Neuronal stem cell (in vitro differentiated cells): ENCODE data around the gene GYPB. TPM values are rescaled to one million over a fixed set of nuclear protein-coding genes. Genes with fewer than 3 reads are reported as not detected.
"Not testable (repeated sequence)": the region's sequence is repeated elsewhere in the genome, so short reads cannot be mapped to it uniquely, and the experiment has no call there.

Source experiments
- DNase-seq: peaks from one replicate; pipeline ENCODE4 v3.0.0-alpha.2; 2013; ENCODE audit warnings: low spot score
- H2AFZ ChIP-seq: one replicate; pipeline ENCODE4 v1.6.1; 2013; ENCODE audit warnings: mild to moderate bottlenecking, low read length, inconsistent platforms
- H2AK5ac ChIP-seq: 2 replicates; pipeline ENCODE4 v1.6.1; 2013; ENCODE audit warnings: low read depth, mild to moderate bottlenecking, inconsistent platforms, low read length, moderate library complexity, mixed read lengths
- H2BK120ac ChIP-seq: 2 replicates; pipeline ENCODE4 v1.6.1; 2013; ENCODE audit warnings: low read depth, mild to moderate bottlenecking, inconsistent platforms, low read length, moderate library complexity, mixed read lengths
- H2BK12ac ChIP-seq: one replicate; pipeline ENCODE4 v1.6.1; 2013; ENCODE audit warnings: low read length, inconsistent platforms
- H2BK15ac ChIP-seq: 2 replicates; pipeline ENCODE4 v1.6.1; 2013; ENCODE audit warnings: mild to moderate bottlenecking, low read length, inconsistent platforms, mixed read lengths
- H2BK5ac ChIP-seq: one replicate; pipeline ENCODE4 v1.6.1; 2013; ENCODE audit warnings: inconsistent platforms, mild to moderate bottlenecking, low read length, moderate library complexity
- H3K14ac ChIP-seq: one replicate; pipeline ENCODE4 v1.6.1; 2013; ENCODE audit warnings: low read length, inconsistent platforms
- H3K18ac ChIP-seq: 2 replicates; pipeline ENCODE4 v1.6.1; 2013; ENCODE audit warnings: low read length, inconsistent platforms
- H3K23ac ChIP-seq: 2 replicates; pipeline ENCODE4 v1.6.1; 2013; ENCODE audit warnings: low read depth, mild to moderate bottlenecking, mixed read lengths, low read length, inconsistent platforms; ENCODE audit not compliant: poor library complexity
- H3K27ac ChIP-seq: replicated peaks from 3 replicates; pipeline ENCODE4 v1.5.1; 2013; ENCODE audit warnings: low read length, inconsistent platforms
- H3K27me3 ChIP-seq, 3 experiments: 2 replicates each; pipeline ENCODE4 v1.6.1; 2013; ENCODE audit warnings: low read length in 3 of 3, mild to moderate bottlenecking in 2 of 3, inconsistent platforms in 1 of 3, low read depth in 1 of 3, mixed read lengths in 1 of 3, moderate library complexity in 1 of 3; ENCODE audit not compliant: control insufficient read depth in 3 of 3, insufficient read depth in 3 of 3
- H3K36me3 ChIP-seq, 2 donors: replicated peaks in 1 of 2; 2 replicates each; pipeline ENCODE4 v1.6.1; 2013; ENCODE audit warnings: low read length in 2 of 2; ENCODE audit not compliant: control insufficient read depth in 2 of 2, insufficient read depth in 2 of 2
- H3K4ac ChIP-seq: 2 replicates; pipeline ENCODE4 v1.6.1; 2013; ENCODE audit warnings: inconsistent platforms, mild to moderate bottlenecking, low read length, moderate library complexity
- H3K4me1 ChIP-seq, 2 donors: 1 replicate in 1 of 2; 2 replicates in 1 of 2; pipeline ENCODE4 v1.6.1; 2013; ENCODE audit warnings: low read length in 2 of 2, low read depth in 1 of 2; ENCODE audit not compliant: control insufficient read depth in 2 of 2, insufficient read depth in 1 of 2
- H3K4me2 ChIP-seq: one replicate; pipeline ENCODE4 v1.6.1; 2013; ENCODE audit warnings: mild to moderate bottlenecking, low read length, inconsistent platforms; ENCODE audit not compliant: insufficient read depth, poor library complexity, severe bottlenecking
- H3K4me3 ChIP-seq, 2 donors: 2 replicates each; pipeline ENCODE4 v1.5.1; 2013; ENCODE audit warnings: low read length in 2 of 2, mild to moderate bottlenecking in 2 of 2, inconsistent platforms in 1 of 2, moderate library complexity in 1 of 2
- H3K79me1 ChIP-seq: one replicate; pipeline ENCODE4 v1.6.1; 2013; ENCODE audit warnings: low read depth, mild to moderate bottlenecking, inconsistent platforms, low read length, moderate library complexity
- H3K9ac ChIP-seq: one replicate; pipeline ENCODE4 v1.6.1; 2013; ENCODE audit warnings: mild to moderate bottlenecking, low read depth, low read length, inconsistent platforms; ENCODE audit not compliant: poor library complexity
- H3K9me3 ChIP-seq, 2 donors: replicated peaks in 1 of 2; 2 replicates each; pipeline versions ENCODE3 to v1.6.1; 2013; ENCODE audit warnings: low read length in 2 of 2, mild to moderate bottlenecking in 2 of 2, inconsistent platforms in 1 of 2, low read depth in 1 of 2, mixed read lengths in 1 of 2, moderate library complexity in 1 of 2; ENCODE audit not compliant: control insufficient read depth in 2 of 2, insufficient read depth in 1 of 2
- H4K8ac ChIP-seq: one replicate; pipeline ENCODE4 v1.6.1; 2013; ENCODE audit warnings: low read depth, mild to moderate bottlenecking, inconsistent platforms, low read length, moderate library complexity
- H4K91ac ChIP-seq: one replicate; pipeline ENCODE4 v1.6.1; 2013; ENCODE audit warnings: low read length, low read depth, mild to moderate bottlenecking, inconsistent platforms; ENCODE audit not compliant: poor library complexity
- WGBS, 2 donors: extraction: QIAGEN DNeasy Blood & Tissue Kit; methylation state at CpG; one replicate each; pipeline ENCODE4 v1.1.7; 2013; ENCODE audit warnings: missing lambda C conversion rate in 2 of 2, mixed read lengths in 1 of 2; ENCODE audit not compliant: insufficient read length in 2 of 2, insufficient replicate concordance in 1 of 2; ENCODE audit errors: extremely low coverage in 2 of 2; 5-methylcytosine and 5-hydroxymethylcytosine counted together
- polyA plus RNA-seq, 2 experiments: library from polyadenylated mRNA; stranded (reverse); fragments of 200-250 nt; gene quantifications; one replicate each; pipeline ENCODE4 v1.2.3, GENCODE V29; 2013

GYPB gene
- not detected for polyA plus RNA-seq (2013, experiment 1 of 2)
- not detected for polyA plus RNA-seq (2013, experiment 2 of 2)

GRCh38 chr4:144019277-144019676, at the start of gene GYPB:
TSS of gene GYPB (minus strand) at chr4:144019380. CDS start at chr4:144019287, 93 bp downstream.
- not testable (repeated sequence) for H3K36me3 ChIP-seq, H3K4me2 ChIP-seq, H4K8ac ChIP-seq, H2BK120ac ChIP-seq, H3K14ac ChIP-seq, H3K4ac ChIP-seq, H3K9me3 ChIP-seq, H3K23ac ChIP-seq, H3K18ac ChIP-seq, H3K79me1 ChIP-seq, H4K91ac ChIP-seq, H2AFZ ChIP-seq, H2BK12ac ChIP-seq, H3K9ac ChIP-seq, H3K4me3 ChIP-seq, H3K27me3 ChIP-seq, DNase-seq, H2BK15ac ChIP-seq, H3K4me1 ChIP-seq, H2BK5ac ChIP-seq, H3K27ac ChIP-seq, H2AK5ac ChIP-seq
- no CpG with 5 or more reads among the region's 3 CpGs for WGBS, 2 donors

- not testable (repeated sequence) for H2BK12ac ChIP-seq, H3K14ac ChIP-seq, H3K9ac ChIP-seq, H3K4me3 ChIP-seq, H2AFZ ChIP-seq, DNase-seq, H3K4ac ChIP-seq, H3K18ac ChIP-seq, H3K36me3 ChIP-seq, H3K9me3 ChIP-seq, H3K4me2 ChIP-seq, H3K4me1 ChIP-seq, H3K27ac ChIP-seq, H4K8ac ChIP-seq, H2AK5ac ChIP-seq, H2BK15ac ChIP-seq, H3K23ac ChIP-seq, H3K79me1 ChIP-seq, H2BK5ac ChIP-seq, H4K91ac ChIP-seq, H3K27me3 ChIP-seq, H2BK120ac ChIP-seq
These were observed 42.4 kb upstream of the GYPB start for GRCh38 chr4:144061556-144061955.

GRCh38 chr4:144060234-144060859, 41.2 kb upstream of the GYPB start:
- not testable (repeated sequence) for H3K4ac ChIP-seq, H3K14ac ChIP-seq, H3K36me3 ChIP-seq, H4K91ac ChIP-seq, H3K4me3 ChIP-seq, H3K27me3 ChIP-seq, H2AK5ac ChIP-seq, H3K23ac ChIP-seq, H4K8ac ChIP-seq, H2BK120ac ChIP-seq, H3K27ac ChIP-seq, H3K4me2 ChIP-seq, DNase-seq, H2BK5ac ChIP-seq, H2BK12ac ChIP-seq, H3K18ac ChIP-seq, H3K9me3 ChIP-seq, H2AFZ ChIP-seq, H3K9ac ChIP-seq, H3K79me1 ChIP-seq, H3K4me1 ChIP-seq, H2BK15ac ChIP-seq
- WGBS, 2 donors, result no CpG with 5 or more reads among the region's 3 CpGs

- Histone ChIP-seq H3K4me3 (no peak overlapping the region), H2AK5ac (no peak overlapping the region), H2BK12ac (no peak overlapping the region), H3K9me3 (no peaks in the 10 kb centered on the region), H4K91ac (no peak overlapping the region), H3K27ac (no peak overlapping the region), H4K8ac (no peak overlapping the region), H3K36me3 (no peaks in the 10 kb centered on the region), H3K27me3 (no peaks in the 10 kb centered on the region), H3K79me1 (no peaks in the 10 kb centered on the region), H3K4ac (no peak overlapping the region), H3K9ac (no peak overlapping the region), H2BK5ac (no peak overlapping the region), H2AFZ (no peak overlapping the region), H3K23ac (no peak overlapping the region), H2BK120ac (no peak overlapping the region), H3K4me1 (no peaks in the 10 kb centered on the region), H2BK15ac (no peak overlapping the region), H3K4me2 (no peak overlapping the region), H3K14ac (no peak overlapping the region), H3K18ac (no peak overlapping the region)
- no CpG with 5 or more reads among the region's 4 CpGs for WGBS, 2 donors
- no peak for DNase-seq
These were observed 37.6 kb upstream of the GYPB start for GRCh38 chr4:144056800-144057199.
